H9 (cell line): ENCODE measurements around the gene NMT1. TPM values are rescaled to one million over a fixed set of nuclear protein-coding genes. Genes with fewer than 3 reads are reported as not detected.

ENCODE experiments used
- DNase-seq: peaks from one replicate; pipeline ENCODE4 v3.0.0-alpha.2; 2017
- H2AFZ ChIP-seq: one replicate; pipeline ENCODE4 v1.6.1; 2013; ENCODE audit warnings: mild to moderate bottlenecking, low read length, control low read depth, moderate library complexity
- H2AK5ac ChIP-seq: 2 replicates; pipeline ENCODE4 v1.6.1; 2013; ENCODE audit warnings: low read length, control low read depth, mixed read lengths; ENCODE audit not compliant: insufficient read length
- H2BK120ac ChIP-seq: one replicate; pipeline ENCODE4 v1.6.1; 2013; ENCODE audit warnings: low read depth, mild to moderate bottlenecking, low read length, control low read depth, inconsistent platforms; ENCODE audit not compliant: poor library complexity, severe bottlenecking
- H2BK12ac ChIP-seq: 2 replicates; pipeline ENCODE4 v1.6.1; 2013; ENCODE audit warnings: low read length, control low read depth, mixed read lengths, low read depth; ENCODE audit not compliant: insufficient read length
- H2BK15ac ChIP-seq: 2 replicates; pipeline ENCODE4 v1.6.1; 2013; ENCODE audit warnings: low read depth, low read length, control low read depth
- H2BK20ac ChIP-seq: one replicate; pipeline ENCODE4 v1.6.1; 2013; ENCODE audit warnings: low read depth, mild to moderate bottlenecking, low read length, control low read depth, inconsistent platforms; ENCODE audit not compliant: poor library complexity, severe bottlenecking
- H2BK5ac ChIP-seq: 2 replicates; pipeline ENCODE4 v1.6.1; 2013; ENCODE audit warnings: low read length, control low read depth, mixed read lengths; ENCODE audit not compliant: insufficient read length
- H3K14ac ChIP-seq: 2 replicates; pipeline ENCODE4 v1.6.1; 2013; ENCODE audit warnings: low read length, control low read depth; ENCODE audit not compliant: insufficient read depth
- H3K18ac ChIP-seq: 2 replicates; pipeline ENCODE4 v1.6.1; 2013; ENCODE audit warnings: low read depth, mild to moderate bottlenecking, mixed read lengths, low read length, control low read depth; ENCODE audit not compliant: insufficient read length
- H3K23ac ChIP-seq: 2 replicates; pipeline ENCODE4 v1.6.1; 2013; ENCODE audit warnings: low read length, control low read depth, mixed read lengths, low read depth; ENCODE audit not compliant: insufficient read length
- H3K23me2 ChIP-seq: 2 replicates; pipeline ENCODE4 v1.6.1; 2013; ENCODE audit warnings: low read depth, mild to moderate bottlenecking, mixed read lengths, low read length, control low read depth; ENCODE audit not compliant: insufficient read length, poor library complexity, severe bottlenecking
- H3K27ac ChIP-seq: 2 replicates; pipeline ENCODE4 v1.5.1; 2013; ENCODE audit warnings: low read length, control low read depth, mixed read lengths, low read depth; ENCODE audit not compliant: insufficient read length
- H3K27me3 ChIP-seq: 2 replicates; pipeline ENCODE4 v1.6.1; 2013; ENCODE audit warnings: low read length, control low read depth, inconsistent platforms; ENCODE audit not compliant: insufficient read depth
- H3K4ac ChIP-seq: 2 replicates; pipeline ENCODE4 v1.6.1; 2013; ENCODE audit warnings: low read depth, mild to moderate bottlenecking, control low read depth, inconsistent platforms, low read length, moderate library complexity
- H3K4me1 ChIP-seq: 2 replicates; pipeline ENCODE4 v1.6.1; 2013; ENCODE audit warnings: low read length, control low read depth, inconsistent platforms; ENCODE audit not compliant: insufficient read depth
- H3K4me2 ChIP-seq: 2 replicates; pipeline ENCODE4 v1.6.1; 2013; ENCODE audit warnings: low read length, control low read depth, mixed read lengths; ENCODE audit not compliant: insufficient read length, insufficient read depth
- H3K56ac ChIP-seq: 2 replicates; pipeline ENCODE4 v1.6.1; 2013; ENCODE audit warnings: low read depth, mild to moderate bottlenecking, mixed read lengths, low read length, control low read depth; ENCODE audit not compliant: insufficient read length
- H3K79me1 ChIP-seq: 2 replicates; pipeline ENCODE4 v1.6.1; 2013; ENCODE audit warnings: low read depth, mild to moderate bottlenecking, moderate library complexity, low read length, control low read depth, inconsistent platforms; ENCODE audit not compliant: insufficient read depth, poor library complexity, severe bottlenecking
- H3K79me2 ChIP-seq: 2 replicates; pipeline ENCODE4 v1.6.1; 2013; ENCODE audit warnings: low read length, control low read depth, inconsistent platforms; ENCODE audit not compliant: insufficient read depth
- H3K9ac ChIP-seq: 2 replicates; pipeline ENCODE4 v1.6.1; 2013; ENCODE audit warnings: low read length, control low read depth, mixed read lengths; ENCODE audit not compliant: insufficient read length; ENCODE audit errors: extremely low read depth
- H3K9me3 ChIP-seq: one replicate; pipeline ENCODE4 v1.6.1; 2013; ENCODE audit warnings: low read depth, low read length, inconsistent platforms; ENCODE audit not compliant: control insufficient read depth
- H3T11ph ChIP-seq: one replicate; pipeline ENCODE4 v1.6.1; 2013; ENCODE audit warnings: mild to moderate bottlenecking, low read length, control low read depth, inconsistent platforms
- H4K20me1 ChIP-seq: one replicate; pipeline ENCODE4 v1.6.1; 2013; ENCODE audit not compliant: control insufficient read depth, insufficient read length, insufficient read depth
- H4K5ac ChIP-seq: 2 replicates; pipeline ENCODE4 v1.6.1; 2013; ENCODE audit warnings: low read depth, mild to moderate bottlenecking, mixed read lengths, low read length, control low read depth; ENCODE audit not compliant: insufficient read length
- H4K8ac ChIP-seq: replicated peaks from 2 replicates; pipeline ENCODE4 v1.6.1; 2013; ENCODE audit warnings: low read length, control low read depth, mixed read lengths, low read depth; ENCODE audit not compliant: insufficient read length
- H4K91ac ChIP-seq: 2 replicates; pipeline ENCODE4 v1.6.1; 2013; ENCODE audit warnings: low read depth, mild to moderate bottlenecking, moderate library complexity, mixed read lengths, low read length, control low read depth; ENCODE audit not compliant: insufficient read length
- H3K27ac Mint-ChIP-seq, 3 experiments: 2 replicates in 2 of 3; 3 replicates in 1 of 3; pipeline ENCODE4 v1.8.0; 2020 to 2021; ENCODE audit warnings: mixed read lengths in 3 of 3, mild to moderate bottlenecking in 1 of 3, moderate library complexity in 1 of 3
- H3K27me3 Mint-ChIP-seq: 2 replicates; pipeline ENCODE4 v1.8.0; 2021; ENCODE audit warnings: low read depth, mild to moderate bottlenecking, moderate library complexity, mixed read lengths
- H3K36me3 Mint-ChIP-seq, 3 experiments: 2 replicates in 2 of 3; 3 replicates in 1 of 3; pipeline ENCODE4 v1.8.0; 2020 to 2021; ENCODE audit warnings: low read depth in 3 of 3, mixed read lengths in 3 of 3; ENCODE audit not compliant: insufficient read depth in 1 of 3
- H3K4me1 Mint-ChIP-seq, 2 experiments: 2 replicates each; pipeline ENCODE4 v1.8.0; 2020; ENCODE audit warnings: mixed read lengths in 2 of 2
- H3K4me3 Mint-ChIP-seq, 2 experiments: 2 replicates in 1 of 2; 3 replicates in 1 of 2; pipeline ENCODE4 v1.8.0; 2020 to 2021; ENCODE audit warnings: mild to moderate bottlenecking in 2 of 2, mixed read lengths in 2 of 2, moderate library complexity in 1 of 2
- H3K9me3 Mint-ChIP-seq, 2 experiments: 2 replicates in 1 of 2; 3 replicates in 1 of 2; pipeline ENCODE4 v1.8.0; 2020; ENCODE audit warnings: mild to moderate bottlenecking in 2 of 2, mixed read lengths in 2 of 2, moderate library complexity in 1 of 2
- WGBS: extraction: QIAGEN DNeasy Blood & Tissue Kit; methylation state at CpG from one replicate; pipeline ENCODE4 v1.1.7; 2013; ENCODE audit warnings: missing lambda C conversion rate, low lambda C conversion rate, mixed read lengths; ENCODE audit not compliant: insufficient read length; ENCODE audit errors: extremely low coverage; 5-methylcytosine and 5-hydroxymethylcytosine counted together
- total RNA-seq: library from RNA; stranded (reverse); gene quantifications from 2 replicates; pipeline ENCODE4 v1.2.1, GENCODE V29; 2021
- TF ChIP-seq, protein P1 (sequence below): fragments of 200-600 bp; sonication (generic); conservative IDR thresholded peaks from 3 replicates; pipeline ENCODE4 v1.8.0; 2021; ENCODE audit warnings: antibody characterized with exemption, mild to moderate bottlenecking

The NMT1 gene
- total RNA-seq, 1 experiment from 2014 or later: 150 TPM

GRCh38 chr17:45070809-45071208 is 9.7 kb downstream of the NMT1 start:
- H2BK15ac ChIP-seq: no peak overlapping the region
- no peak overlapping the region for H2BK120ac ChIP-seq
- no peak for DNase-seq
- no peak overlapping the region for H3K9ac ChIP-seq
- H3K23me2 ChIP-seq: no peaks in the 10 kb centered on the region
- H2BK12ac ChIP-seq: no peak overlapping the region
- no peak overlapping the region for H4K8ac ChIP-seq
- no peak overlapping the region for H4K91ac ChIP-seq
- H3K23ac ChIP-seq: no peak overlapping the region
- no peak overlapping the region for H2AFZ ChIP-seq
- no peak overlapping the region for H3K27ac ChIP-seq
- no peaks in the 10 kb centered on the region for H3K9me3 ChIP-seq
- H2BK5ac ChIP-seq: no peak overlapping the region
- no peak overlapping the region for H2AK5ac ChIP-seq
- H2BK20ac ChIP-seq: no peak overlapping the region
- no peaks in the 10 kb centered on the region for H4K20me1 ChIP-seq
- no peaks in the 10 kb centered on the region for H3K4me1 ChIP-seq
- H3K4me3 Mint-ChIP-seq: no peak overlapping the region
- peaks cover 2% of the 10 kb centered on the region for H3K79me1 ChIP-seq
- no CpG with 5 or more reads among the region's 2 CpGs for WGBS
- H3K27ac Mint-ChIP-seq: no peak overlapping the region
- H3K56ac ChIP-seq: no peak overlapping the region
- H3K9me3 Mint-ChIP-seq: no peaks in the 10 kb centered on the region
- no peaks in the 10 kb centered on the region for H3K27me3 ChIP-seq
- no peak overlapping the region for H3K4me2 ChIP-seq
- no peak overlapping the region for H3K14ac ChIP-seq
- H3K4me1 Mint-ChIP-seq: peaks cover 4 to 5% of the 10 kb centered on the region in 2 experiments; a peak in 1 of 4 replicates
- H3K36me3 Mint-ChIP-seq: peaks cover 33 to 49% (median 45%) of the 10 kb centered on the region in 3 experiments; a peak in 6 of 7 replicates
- no peak overlapping the region for H3K18ac ChIP-seq
- H3T11ph ChIP-seq: no peak overlapping the region
- peaks cover 3% of the 10 kb centered on the region; the same call in 1 of the 2 replicates for H3K79me2 ChIP-seq
- TF ChIP-seq, protein P1, sequence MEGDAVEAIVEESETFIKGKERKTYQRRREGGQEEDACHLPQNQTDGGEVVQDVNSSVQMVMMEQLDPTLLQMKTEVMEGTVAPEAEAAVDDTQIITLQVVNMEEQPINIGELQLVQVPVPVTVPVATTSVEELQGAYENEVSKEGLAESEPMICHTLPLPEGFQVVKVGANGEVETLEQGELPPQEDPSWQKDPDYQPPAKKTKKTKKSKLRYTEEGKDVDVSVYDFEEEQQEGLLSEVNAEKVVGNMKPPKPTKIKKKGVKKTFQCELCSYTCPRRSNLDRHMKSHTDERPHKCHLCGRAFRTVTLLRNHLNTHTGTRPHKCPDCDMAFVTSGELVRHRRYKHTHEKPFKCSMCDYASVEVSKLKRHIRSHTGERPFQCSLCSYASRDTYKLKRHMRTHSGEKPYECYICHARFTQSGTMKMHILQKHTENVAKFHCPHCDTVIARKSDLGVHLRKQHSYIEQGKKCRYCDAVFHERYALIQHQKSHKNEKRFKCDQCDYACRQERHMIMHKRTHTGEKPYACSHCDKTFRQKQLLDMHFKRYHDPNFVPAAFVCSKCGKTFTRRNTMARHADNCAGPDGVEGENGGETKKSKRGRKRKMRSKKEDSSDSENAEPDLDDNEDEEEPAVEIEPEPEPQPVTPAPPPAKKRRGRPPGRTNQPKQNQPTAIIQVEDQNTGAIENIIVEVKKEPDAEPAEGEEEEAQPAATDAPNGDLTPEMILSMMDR: no peak
- H3K4ac ChIP-seq: no peak overlapping the region
- H4K5ac ChIP-seq: no peak overlapping the region
- no peaks in the 10 kb centered on the region for H3K27me3 Mint-ChIP-seq
